H1 (cell line): ENCODE results near the gene KIF3B. TPM values are rescaled to one million over a fixed set of nuclear protein-coding genes. Genes with fewer than 3 reads are reported as not detected.

Experiments used
- CTCF ChIA-PET: fragments of 300-600 bp; sonication (Branson Sonifier 250); formaldehyde crosslinking; loops from one replicate; lab custom pipeline; 2021; ENCODE audit not compliant: partially characterized antibody; lab: Charles Lee
- POLR2A ChIA-PET: fragments of 300-600 bp; sonication (Branson Sonifier 250); formaldehyde crosslinking; loops from one replicate; lab custom pipeline; 2021; ENCODE audit warnings: inconsistent platforms; ENCODE audit not compliant: partially characterized antibody; lab: Charles Lee
- DNase-seq, 2 experiments: peaks; one replicate each; pipeline versions ENCODE4 v3.0.0 to v3.0.0-alpha.2; 2010 to 2022; ENCODE audit warnings: low spot score in 2 of 2, low read depth in 1 of 2, mixed read lengths in 1 of 2
- FAIRE-seq: peaks from 2 replicates; lab custom pipeline; 2011; peaks lifted over from hg19 to GRCh38; lab: Jason Lieb, UNC
- H2AFZ ChIP-seq: 2 replicates; pipeline ENCODE4 v1.8.1; 2012; ENCODE audit warnings: low read length, inconsistent platforms
- H2AK5ac ChIP-seq: 2 replicates; pipeline ENCODE4 v1.6.1; 2013; ENCODE audit warnings: low read depth, low read length
- H2BK120ac ChIP-seq: replicated peaks from 2 replicates; pipeline ENCODE3; 2013; ENCODE audit warnings: low read depth, low read length, inconsistent platforms
- H2BK12ac ChIP-seq: 2 replicates; pipeline ENCODE4 v1.6.1; 2013; ENCODE audit warnings: low read depth, low read length
- H2BK15ac ChIP-seq: 2 replicates; pipeline ENCODE4 v1.6.1; 2013; ENCODE audit warnings: low read length
- H2BK20ac ChIP-seq: 2 replicates; pipeline ENCODE4 v1.6.1; 2013; ENCODE audit warnings: low read length
- H2BK5ac ChIP-seq: 2 replicates; pipeline ENCODE4 v1.6.1; 2013; ENCODE audit warnings: low read depth, low read length
- H3K14ac ChIP-seq: 2 replicates; pipeline ENCODE4 v1.6.1; 2013; ENCODE audit warnings: inconsistent platforms; ENCODE audit not compliant: insufficient read length
- H3K18ac ChIP-seq: 2 replicates; pipeline ENCODE4 v1.6.1; 2013; ENCODE audit warnings: low read length; ENCODE audit errors: extremely low read depth
- H3K23ac ChIP-seq: 2 replicates; pipeline ENCODE4 v1.6.1; 2013; ENCODE audit warnings: inconsistent platforms; ENCODE audit not compliant: insufficient read length
- H3K23me2 ChIP-seq: 2 replicates; pipeline ENCODE4 v1.6.1; 2013; ENCODE audit warnings: low read depth, low read length
- H3K27ac ChIP-seq: 2 replicates; pipeline ENCODE4 v1.6.1; 2011; ENCODE audit warnings: low read depth, low read length, inconsistent platforms
- H3K27me3 ChIP-seq, 4 experiments: replicated peaks in 1 of 4; 1 replicate in 1 of 4; 2 replicates in 3 of 4; pipeline versions ENCODE4 v1.6.1 to v1.8.1; 2011 to 2013; ENCODE audit warnings: low read length in 3 of 4, mild to moderate bottlenecking in 3 of 4, inconsistent platforms in 2 of 4, mixed read lengths in 2 of 4, moderate library complexity in 1 of 4; ENCODE audit not compliant: control insufficient read depth in 3 of 4, insufficient read depth in 3 of 4; ENCODE audit errors: extremely low read depth in 1 of 4
- H3K36me3 ChIP-seq, 4 experiments: 2 replicates each; pipeline versions ENCODE4 v1.6.1 to v1.8.1; 2011 to 2013; ENCODE audit warnings: mild to moderate bottlenecking in 4 of 4, low read length in 3 of 4, moderate library complexity in 2 of 4, control low read depth in 1 of 4, inconsistent platforms in 1 of 4; ENCODE audit not compliant: insufficient read depth in 4 of 4, control insufficient read depth in 2 of 4
- H3K4ac ChIP-seq: replicated peaks from 2 replicates; pipeline ENCODE3; 2013; ENCODE audit warnings: low read length, low read depth, mixed read lengths, inconsistent platforms; ENCODE audit not compliant: insufficient read length
- H3K4me1 ChIP-seq, 4 experiments: replicated peaks in 1 of 4; 1 replicate in 1 of 4; 2 replicates in 3 of 4; pipeline versions ENCODE4 v1.6.1 to v1.8.1; 2011 to 2013; ENCODE audit warnings: low read length in 3 of 4, inconsistent platforms in 2 of 4, mixed read lengths in 1 of 4; ENCODE audit not compliant: insufficient read depth in 4 of 4, control insufficient read depth in 3 of 4
- H3K4me2 ChIP-seq, 2 experiments: 2 replicates each; pipeline versions ENCODE4 v1.6.1 to v1.8.1; 2011 to 2013; ENCODE audit warnings: low read depth in 2 of 2, low read length in 2 of 2, control low read depth in 1 of 2, inconsistent platforms in 1 of 2, mild to moderate bottlenecking in 1 of 2; ENCODE audit not compliant: insufficient read depth in 1 of 2
- H3K4me3 ChIP-seq, 4 experiments: fragments of 200-600, 300-600 bp in 1 of 4; sonication (generic), shearing (Covaris generic), sonication (Bioruptor Twin) in 1 of 4; 2 replicates each; pipeline versions ENCODE4 v1.5.1 to v1.8.1; 2011 to 2016; ENCODE audit warnings: low read length in 4 of 4, low read depth in 3 of 4, control low read depth in 2 of 4, inconsistent platforms in 2 of 4, mild to moderate bottlenecking in 2 of 4, mixed read lengths in 1 of 4, moderate library complexity in 1 of 4; ENCODE audit not compliant: insufficient read depth in 2 of 4; ENCODE audit errors: extremely low read depth in 1 of 4
- H3K56ac ChIP-seq: replicated peaks from 2 replicates; pipeline ENCODE3; 2013; ENCODE audit warnings: low read depth, mild to moderate bottlenecking, mixed read lengths, low read length, inconsistent platforms; ENCODE audit not compliant: insufficient read length
- H3K79me1 ChIP-seq: 2 replicates; pipeline ENCODE4 v1.6.1; 2013; ENCODE audit warnings: low read depth, low read length, control low read depth
- H3K79me2 ChIP-seq, 2 experiments: 2 replicates each; pipeline versions ENCODE4 v1.6.1 to v1.8.1; 2012 to 2013; ENCODE audit warnings: low read length in 2 of 2, mild to moderate bottlenecking in 2 of 2, inconsistent platforms in 1 of 2; ENCODE audit not compliant: insufficient read depth in 2 of 2, control insufficient read depth in 1 of 2
- H3K9ac ChIP-seq, 4 experiments: replicated peaks in 1 of 4; 1 replicate in 1 of 4; 2 replicates in 3 of 4; pipeline versions ENCODE4 v1.6.1 to v1.8.1; 2011 to 2013; ENCODE audit warnings: low read depth in 3 of 4, low read length in 3 of 4, control low read depth in 2 of 4, mild to moderate bottlenecking in 2 of 4, moderate library complexity in 2 of 4, inconsistent platforms in 1 of 4; ENCODE audit errors: extremely low read depth in 1 of 4
- H3K9me3 ChIP-seq, 2 experiments: 2 replicates each; pipeline versions ENCODE4 v1.6.1 to v1.8.1; 2012 to 2013; ENCODE audit warnings: mild to moderate bottlenecking in 2 of 2, moderate library complexity in 2 of 2, control low read depth in 1 of 2, inconsistent platforms in 1 of 2, low read depth in 1 of 2, low read length in 1 of 2, mixed read lengths in 1 of 2; ENCODE audit not compliant: insufficient read depth in 2 of 2
- H4K20me1 ChIP-seq, 2 experiments: replicated peaks in 1 of 2; 2 replicates each; pipeline versions ENCODE3 to v1.8.1; 2011 to 2013; ENCODE audit warnings: inconsistent platforms in 2 of 2, low read length in 2 of 2, mild to moderate bottlenecking in 1 of 2; ENCODE audit not compliant: insufficient read depth in 2 of 2, control insufficient read depth in 1 of 2
- H4K5ac ChIP-seq: 2 replicates; pipeline ENCODE4 v1.6.1; 2013; ENCODE audit warnings: low read length, low read depth, mixed read lengths, inconsistent platforms; ENCODE audit not compliant: insufficient read length
- H4K8ac ChIP-seq: 2 replicates; pipeline ENCODE4 v1.8.0; 2013; ENCODE audit warnings: mild to moderate bottlenecking, moderate library complexity, low read length, inconsistent platforms; ENCODE audit not compliant: insufficient read depth; ENCODE audit errors: extremely low read depth
- H4K91ac ChIP-seq: replicated peaks from 2 replicates; pipeline ENCODE3; 2013; ENCODE audit warnings: low read length, mixed read lengths, inconsistent platforms; ENCODE audit not compliant: insufficient read length
- EP300 ChIP-seq, 2 experiments: IDR thresholded peaks; 1 replicate in 1 of 2; 2 replicates in 1 of 2; pipeline ENCODE4 v1.6.1; 2011 to 2012; ENCODE audit warnings: low read depth in 2 of 2, low read length in 2 of 2, mild to moderate bottlenecking in 2 of 2, borderline replicate concordance in 1 of 2, inconsistent platforms in 1 of 2, moderate library complexity in 1 of 2
- POLR2A ChIP-seq, 2 experiments: IDR thresholded peaks; 1 replicate in 1 of 2; 2 replicates in 1 of 2; pipeline ENCODE4 v1.6.1; 2011; ENCODE audit warnings: low read depth in 2 of 2, low read length in 2 of 2, mild to moderate bottlenecking in 2 of 2; ENCODE audit errors: control extremely low read depth in 1 of 2
- RBBP5 ChIP-seq: IDR thresholded peaks from 2 replicates; pipeline ENCODE4 v1.7.1; 2012; ENCODE audit warnings: low read depth, mild to moderate bottlenecking, inconsistent platforms, low read length, moderate library complexity, borderline replicate concordance
- RNF2 ChIP-seq: fragments of 200-900, 300-1000 bp; sonication (generic); IDR thresholded peaks from 2 replicates; pipeline ENCODE4 v1.7.1; 2016; ENCODE audit warnings: borderline replicate concordance, low read depth, mild to moderate bottlenecking, antibody characterized with exemption, low read length; ENCODE audit not compliant: poor library complexity, severe bottlenecking; ENCODE audit errors: missing control alignments
- SIN3A ChIP-seq, 2 experiments: IDR thresholded peaks in 1 of 2; conservative IDR thresholded peaks in 1 of 2; 2 replicates each; pipeline ENCODE4 v1.6.1; 2011 to 2012; ENCODE audit warnings: low read length in 2 of 2, improper control_type of control experiment in 1 of 2, low read depth in 1 of 2, mild to moderate bottlenecking in 1 of 2
- TBP ChIP-seq: IDR thresholded peaks from 2 replicates; pipeline ENCODE4 v1.6.1; 2011; ENCODE audit warnings: low read depth, low read length, improper control_type of control experiment
- WGBS, 2 experiments: shearing (Covaris generic) in 1 of 2; methylation state at CpG; one replicate each; pipeline versions ENCODE4 v1.1.6 to v1.1.7; 2013 to 2015; ENCODE audit warnings: low lambda C conversion rate in 2 of 2, mixed read lengths in 2 of 2, inconsistent platforms in 1 of 2, low coverage in 1 of 2, missing lambda C conversion rate in 1 of 2; ENCODE audit not compliant: insufficient replicate concordance in 2 of 2, insufficient coverage in 1 of 2, insufficient read length in 1 of 2; ENCODE audit errors: extremely low coverage in 1 of 2, missing lambda C conversion rate in 1 of 2; 5-methylcytosine and 5-hydroxymethylcytosine counted together
- polyA plus RNA-seq, 7 experiments: library from polyadenylated mRNA; depleted of rRNA in 3 of 7; stranded (reverse) in 5 of 7; unstranded in 2 of 7; fragments of >200 nt in 5 of 7; fragments of 200-250 nt in 2 of 7; gene quantifications; 1 replicate in 5 of 7; 2 replicates in 1 of 7; 4 replicates in 1 of 7; pipeline versions ENCODE4 v1.2.1 to v1.2.3, GENCODE V29; 2011 to 2013; ENCODE audit warnings: missing spikeins in 2 of 7, mixed read lengths in 2 of 7
- total RNA-seq: library from RNA; stranded (reverse); fragmentation: NEBNext Ultra II Directional; extraction: Animal tissue kit (Norgen Biotek cat#: 25700); gene quantifications from 2 replicates; pipeline ENCODE4 v1.2.1, GENCODE V29; 2021

Gene KIF3B
- total and polyA plus RNA-seq, 2 of the 8 experiments (the other 6 are each of a cell fraction or from before 2014, with no cell fraction given) = 10.1 to 22.4 TPM

DNA sequence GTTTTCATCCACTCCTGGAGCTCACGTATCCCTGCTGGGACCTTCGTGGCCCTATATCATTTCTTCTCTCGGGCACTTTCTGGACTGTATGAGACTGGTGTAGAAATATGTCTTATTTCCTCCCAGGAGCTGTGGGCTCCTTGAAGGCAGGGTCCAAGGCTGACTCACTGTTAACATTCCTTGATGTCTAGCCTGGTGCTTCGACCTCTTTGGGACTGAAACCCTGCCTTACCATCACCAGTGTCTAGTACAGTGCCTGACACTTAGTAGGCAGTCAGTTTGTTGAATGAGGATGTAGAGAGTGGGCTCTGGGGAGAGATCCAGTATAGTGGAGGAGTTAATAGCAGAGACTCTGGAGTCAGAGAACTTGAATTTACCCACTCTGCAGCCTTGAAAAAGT, 46.2 kb upstream of the KIF3B start:
- no peak overlapping the region for H3K4me3 ChIP-seq
- H2BK12ac ChIP-seq = no peak overlapping the region
- H3K4ac ChIP-seq = no peak overlapping the region
- POLR2A ChIA-PET = interaction anchor here (1.0 to 2.3 kb wide), 2 partner anchors 9 to 12 kb away, joined by 3 to 13 read pairs; no protein-coding TSS in a partner anchor
- no peak overlapping the region for H3K14ac ChIP-seq
- DNase-seq (no peak), FAIRE-seq (no peak)
- no peak overlapping the region for H3K9ac ChIP-seq
- H2BK15ac ChIP-seq = no peak overlapping the region
- no peak overlapping the region for H2BK5ac ChIP-seq
- no peaks in the 10 kb centered on the region for H3K27me3 ChIP-seq
- no peak overlapping the region for H4K8ac ChIP-seq
- H3K36me3 ChIP-seq = peaks cover 21 to 53% (median 44%) of the 10 kb centered on the region in 4 experiments; a peak in 6 of 8 replicates
- no peaks in the 10 kb centered on the region for H3K23me2 ChIP-seq
- no peaks in the 10 kb centered on the region for H3K4me1 ChIP-seq
- H2BK120ac ChIP-seq = no peak overlapping the region
- H3K56ac ChIP-seq = no peak overlapping the region
- TF ChIP-seq RNF2 = no peak
- TF ChIP-seq EP300 (IDR thresholded peaks at IDR 0.05; ENCODE audit: borderline replicate concordance in 1 of 2, low read depth in 2 of 2, low read length in 2 of 2) = no peak
- no peak for TF ChIP-seq SIN3A (conservative IDR thresholded peaks at IDR 0.05 in 1 of 2, IDR thresholded peaks at IDR 0.05 in 1 of 2; ENCODE audit: low read depth in 1 of 2, low read length in 2 of 2)
- TF ChIP-seq POLR2A (IDR thresholded peaks at IDR 0.05; ENCODE audit: control extremely low read depth in 1 of 2, low read depth in 2 of 2, low read length in 2 of 2) = no peak
- no peak for TF ChIP-seq RBBP5
- no peak for TF ChIP-seq TBP
- no peak overlapping the region for H2AK5ac ChIP-seq
- WGBS, 2 experiments = 95% methylated on average over 4 of the region's 4 CpGs; no CpG with 5 or more reads in 1 of the 2 experiments
- H3K4me2 ChIP-seq = no peak overlapping the region
- H3K18ac ChIP-seq = no peak overlapping the region
- no peak overlapping the region for H4K5ac ChIP-seq
- no peak overlapping the region for H3K27ac ChIP-seq
- H4K91ac ChIP-seq = no peak overlapping the region
- no peaks in the 10 kb centered on the region; the same call in 1 of the 2 replicates for H3K79me1 ChIP-seq
- H3K23ac ChIP-seq = no peak overlapping the region
- no peak overlapping the region for H2BK20ac ChIP-seq
- no peaks in the 10 kb centered on the region for H3K79me2 ChIP-seq
- peaks cover 0 to 3% of the 10 kb centered on the region in 2 experiments for H4K20me1 ChIP-seq
- CTCF ChIA-PET = interaction anchor here (1.1 kb wide), 1 partner anchor 201 kb away, joined by 3 read pairs; no protein-coding TSS in a partner anchor
- no peaks in the 10 kb centered on the region for H3K9me3 ChIP-seq
- no peak overlapping the region for H2AFZ ChIP-seq
